NCI-H128 (cell line): Measurements from ENCODE around the gene C19orf85.
A peak's percentile ranks its signal among the peaks of the same experiment; 100 is the strongest.
"Not testable (repeated sequence)": the region's sequence is repeated elsewhere in the genome, so short reads cannot be mapped to it uniquely, and the experiment has no call there.

Source experiments
- DNase-seq: peaks from one replicate; lab custom pipeline; 2025; ENCODE audit not compliant: unreplicated experiment; lab: John Stamatoyannopoulos, UW

The C19orf85 gene

DNA sequence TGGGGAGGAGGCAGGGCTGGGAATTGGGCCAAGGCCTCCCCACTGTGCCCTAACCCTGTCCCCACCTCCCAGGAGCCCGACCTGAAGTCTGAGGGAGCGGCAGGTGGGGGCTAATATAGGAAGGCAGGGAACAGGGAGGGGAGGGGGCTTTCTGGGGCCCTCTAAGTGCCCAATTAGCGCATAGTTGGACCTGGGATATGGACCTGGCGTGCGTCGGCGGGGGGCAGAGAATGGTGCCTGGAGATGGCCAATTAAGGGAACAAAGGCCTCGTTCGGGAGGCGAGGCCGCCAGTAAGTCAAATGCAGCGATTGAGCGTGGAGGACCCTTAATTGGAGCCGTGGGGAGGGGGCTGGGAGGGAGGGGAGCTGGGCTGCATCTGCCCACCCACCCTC is at the start of gene C19orf85:
C19orf85 (minus strand) TSS at position 90 of the 393 bp plus-strand sequence. CDS start 197 bp downstream, outside the sequence.
- no peak for DNase-seq

DNA sequence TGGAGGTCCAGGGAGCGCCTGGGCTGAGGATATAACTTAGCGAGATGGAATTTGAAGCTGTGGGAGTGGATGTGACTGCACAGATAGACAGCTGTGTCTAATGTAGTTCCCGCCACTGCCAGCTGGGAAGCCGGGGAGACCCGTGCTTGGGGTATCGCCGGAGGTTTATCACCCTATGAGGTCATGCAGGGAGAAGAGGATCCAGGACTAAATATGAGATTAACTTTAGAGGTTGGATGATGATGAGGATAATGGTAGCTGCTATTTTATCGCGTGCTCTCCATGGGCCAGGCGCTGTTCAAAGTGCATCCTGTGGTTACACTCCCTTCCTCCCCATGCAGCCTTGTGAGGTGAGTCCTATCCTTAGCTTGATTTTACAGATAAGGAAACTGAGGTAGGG is 43.6 kb upstream of the C19orf85 start:
- no peak for DNase-seq

DNA sequence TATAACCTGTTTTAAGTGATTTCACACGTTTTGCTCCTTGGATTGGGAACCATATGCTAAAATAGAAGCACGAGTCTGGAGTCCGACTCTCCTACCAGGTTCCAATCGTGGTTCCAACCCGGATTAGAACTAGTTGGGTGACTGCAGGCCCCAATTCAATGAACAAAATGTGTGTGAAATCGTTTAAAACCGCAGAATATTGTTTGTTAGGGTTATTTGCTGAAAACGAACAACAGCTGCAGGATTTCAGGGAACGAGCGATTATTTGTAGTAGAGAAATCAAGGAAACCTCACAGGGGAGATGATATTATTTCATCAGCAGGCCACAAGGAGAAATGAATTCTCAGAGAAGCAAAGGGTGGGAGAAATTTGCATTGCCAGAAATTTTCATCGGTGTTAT is 40.4 kb upstream of the C19orf85 start:
- no peak for DNase-seq

DNA sequence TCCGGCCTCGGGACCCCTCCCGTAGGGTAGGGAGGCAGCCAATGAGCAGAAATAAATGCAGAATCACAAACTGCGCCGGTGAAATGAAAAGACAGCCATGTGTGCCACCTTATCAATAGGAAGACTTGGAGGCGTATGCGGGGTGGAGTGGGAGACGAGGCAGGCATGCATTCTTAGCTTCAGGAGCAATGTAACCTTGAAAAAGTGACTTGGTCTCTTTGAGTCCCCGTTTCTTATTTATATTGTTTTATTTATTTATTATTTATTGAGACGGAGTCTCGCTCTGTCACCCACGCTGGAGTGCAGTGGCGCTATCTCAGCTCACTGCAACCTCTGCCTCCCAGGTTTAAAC is 39.7 kb upstream of the C19orf85 start:
- no peak for DNase-seq

DNA sequence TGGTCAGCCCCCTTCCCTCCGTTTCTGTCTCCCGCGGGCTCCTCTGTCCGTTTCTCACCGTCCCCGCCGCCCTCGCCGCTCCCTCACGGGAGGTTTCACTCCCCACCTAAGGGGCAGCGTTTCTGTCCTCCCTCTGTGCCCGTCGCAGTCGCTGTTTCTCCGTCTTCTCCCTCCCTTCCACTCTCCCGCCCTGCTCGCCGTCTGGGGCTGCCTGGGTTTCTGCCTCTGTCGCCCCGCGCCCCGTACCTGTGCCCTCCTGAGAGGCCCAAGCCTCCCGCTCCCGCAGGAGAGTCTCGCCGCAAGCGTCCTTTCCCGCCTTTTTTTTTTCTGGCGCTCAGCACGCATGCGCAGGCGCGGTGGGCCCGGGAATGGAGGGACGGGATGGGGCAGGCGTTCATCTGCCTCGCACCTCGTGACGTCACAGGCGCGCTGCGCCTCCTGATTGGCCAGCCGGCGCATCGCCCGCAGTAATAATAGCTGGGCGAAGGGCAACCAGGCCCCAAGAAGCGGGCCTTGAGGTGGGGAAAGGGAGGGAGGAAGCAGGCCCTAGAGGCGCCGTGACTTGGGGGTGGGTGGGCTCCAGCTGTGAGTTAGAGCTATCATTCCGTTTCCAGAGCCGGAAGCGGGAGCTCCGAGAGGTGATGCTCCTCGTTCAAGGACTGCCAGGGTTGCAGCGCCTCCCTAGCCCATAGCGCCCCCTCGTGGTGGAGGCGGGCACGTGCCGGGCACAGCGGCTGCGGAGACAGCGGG is 39.1 kb upstream of the C19orf85 start:
- peak; percentile 76 for DNase-seq

DNA sequence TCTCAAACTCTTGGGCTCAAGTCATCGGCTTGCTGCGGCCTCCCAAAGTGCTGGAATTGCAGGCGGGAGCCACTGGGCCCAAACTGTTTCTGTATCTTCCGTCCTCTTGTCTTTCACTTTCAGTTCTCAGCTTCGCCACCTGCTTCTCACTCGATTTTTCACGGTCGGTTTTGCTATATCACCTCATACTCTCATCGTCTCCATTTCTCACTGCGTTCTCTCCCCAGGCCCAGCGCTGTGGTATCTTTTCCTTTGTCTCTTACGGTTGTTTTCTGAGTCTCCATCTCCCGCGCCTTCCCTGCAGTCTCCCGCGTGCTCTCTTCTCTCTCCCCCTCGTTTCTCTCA is 38.6 kb upstream of the C19orf85 start:
- no peak for DNase-seq

DNA sequence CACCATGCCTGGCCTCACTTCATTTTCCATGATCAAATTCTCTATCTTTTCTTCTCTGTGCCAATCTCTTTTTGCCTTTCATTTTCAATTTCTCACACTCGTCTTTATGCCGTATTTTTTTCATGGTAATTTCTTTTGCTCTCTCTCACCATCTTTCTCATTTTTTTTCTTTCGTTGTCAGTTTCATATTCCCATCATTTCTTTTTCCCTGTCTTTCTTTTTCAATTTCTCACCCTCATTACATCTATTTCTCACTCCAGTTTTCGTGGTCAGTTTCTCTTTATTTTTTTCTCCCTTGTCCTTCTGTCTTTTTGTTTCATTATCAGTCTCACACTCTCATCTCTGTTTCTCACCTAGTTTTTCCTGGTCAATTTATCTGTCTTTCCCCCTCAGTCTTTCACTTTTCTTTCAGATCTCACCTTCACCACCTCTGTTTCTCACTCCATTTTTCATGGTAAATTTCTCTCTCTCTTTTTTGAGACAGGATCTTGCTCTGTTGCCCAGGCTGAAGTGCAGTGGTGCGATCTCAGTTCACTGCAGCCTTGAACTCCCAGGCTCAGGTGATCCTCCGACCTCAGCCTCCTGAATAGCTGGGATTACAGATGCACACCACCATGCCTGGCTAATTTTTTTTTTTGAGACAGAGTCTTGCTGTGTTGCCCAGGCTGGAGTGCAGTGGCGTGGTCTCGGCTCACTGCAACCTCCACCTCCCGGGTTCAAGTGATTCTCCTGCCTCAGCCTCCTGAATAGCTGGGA is 37.8 kb upstream of the C19orf85 start:
- no peak for DNase-seq

DNA sequence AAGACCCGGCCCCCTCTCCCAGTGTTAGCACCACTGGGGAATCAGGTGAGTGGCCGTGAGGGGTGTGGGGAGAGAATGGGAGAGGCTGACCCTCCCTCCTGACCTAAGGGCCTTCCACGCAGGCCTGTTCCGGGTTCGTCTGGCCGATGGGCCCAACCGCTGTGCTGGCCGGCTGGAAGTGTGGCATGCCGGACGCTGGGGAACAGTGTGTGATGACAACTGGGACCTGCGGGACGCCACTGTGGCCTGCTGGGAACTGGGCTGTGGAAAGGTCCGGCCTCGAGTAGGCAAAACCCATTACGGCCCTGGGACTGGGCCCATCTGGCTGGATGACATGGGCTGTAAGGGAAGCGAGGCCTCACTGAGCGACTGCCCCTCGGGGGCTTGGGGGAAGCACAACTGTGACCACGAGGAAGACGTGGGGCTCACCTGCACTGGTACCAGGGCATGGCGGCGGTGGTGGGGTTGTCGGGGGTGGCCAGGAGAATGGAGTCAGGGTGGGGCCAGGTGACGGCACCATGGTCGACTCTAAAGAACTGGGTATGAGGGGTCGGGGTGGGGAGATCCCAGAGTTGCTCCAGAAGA is 35.9 kb upstream of the C19orf85 start:
- no peak for DNase-seq

DNA sequence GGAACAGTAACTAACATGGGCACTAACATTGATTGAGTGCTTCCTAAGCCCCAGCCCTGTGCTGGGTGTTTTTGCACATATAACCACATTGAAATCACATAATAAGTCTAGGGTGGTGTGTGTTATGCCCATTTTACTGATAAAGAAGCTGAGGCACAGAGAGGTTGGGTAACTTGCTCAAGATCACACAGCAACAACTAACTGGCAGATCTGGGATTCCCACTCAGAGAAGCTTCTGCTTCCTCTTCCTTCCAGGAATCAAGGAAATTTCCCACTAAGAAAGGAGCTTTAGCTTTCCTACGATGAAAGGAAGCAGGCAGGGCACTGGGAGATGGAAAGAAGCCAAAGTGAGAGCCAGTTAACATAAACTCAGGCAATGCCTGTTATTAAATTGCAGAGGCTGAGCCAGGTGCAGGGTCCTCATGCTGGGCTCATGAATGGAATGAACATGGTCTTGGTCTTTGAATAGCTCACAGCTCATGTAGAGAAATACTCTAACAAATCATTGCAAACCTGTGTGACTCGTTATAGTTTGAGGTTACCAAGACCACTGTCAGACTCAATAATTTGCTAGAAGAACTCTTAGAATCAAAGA is 33.8 kb upstream of the C19orf85 start:
- no peak for DNase-seq

DNA sequence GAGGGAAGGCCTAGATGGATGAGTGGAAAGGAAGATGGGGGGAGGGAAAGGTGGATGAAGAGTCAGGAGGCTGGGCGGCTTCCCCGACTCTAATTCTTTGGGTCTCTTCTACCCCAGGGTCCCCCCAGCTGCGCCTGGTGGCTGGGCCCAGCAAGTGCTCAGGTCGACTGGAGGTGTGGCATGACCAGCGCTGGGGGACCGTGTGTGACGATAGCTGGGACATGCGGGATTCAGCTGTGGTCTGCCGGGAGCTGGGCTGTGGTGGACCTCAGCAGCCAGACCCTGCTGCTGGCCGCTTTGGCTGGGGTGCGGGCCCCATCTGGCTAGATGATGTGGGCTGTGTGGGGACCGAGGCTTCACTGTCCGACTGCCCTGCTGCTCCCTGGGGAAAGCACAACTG is 33.2 kb upstream of the C19orf85 start:
- no peak for DNase-seq

DNA sequence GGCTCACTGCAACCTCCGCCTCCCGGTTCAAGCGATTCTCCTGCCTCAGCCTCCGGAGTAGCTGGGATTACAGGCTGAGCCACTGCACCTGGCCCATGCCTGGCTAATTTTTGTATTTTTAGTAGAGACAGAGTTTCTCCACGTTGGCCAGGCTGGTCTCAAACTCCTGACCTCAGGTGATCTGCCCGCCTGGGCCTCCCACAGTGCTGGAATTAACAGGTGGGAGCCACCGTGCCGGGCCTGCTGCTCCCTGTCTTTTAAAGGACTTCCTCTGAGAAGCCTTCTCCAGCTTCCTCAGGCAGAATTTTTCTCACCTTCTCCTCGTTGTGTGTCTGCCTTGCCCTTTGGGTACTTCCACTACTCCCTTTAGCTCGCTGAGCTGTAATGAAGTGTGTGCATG is 32.3 kb upstream of the C19orf85 start:
- not testable (repeated sequence) for DNase-seq

DNA sequence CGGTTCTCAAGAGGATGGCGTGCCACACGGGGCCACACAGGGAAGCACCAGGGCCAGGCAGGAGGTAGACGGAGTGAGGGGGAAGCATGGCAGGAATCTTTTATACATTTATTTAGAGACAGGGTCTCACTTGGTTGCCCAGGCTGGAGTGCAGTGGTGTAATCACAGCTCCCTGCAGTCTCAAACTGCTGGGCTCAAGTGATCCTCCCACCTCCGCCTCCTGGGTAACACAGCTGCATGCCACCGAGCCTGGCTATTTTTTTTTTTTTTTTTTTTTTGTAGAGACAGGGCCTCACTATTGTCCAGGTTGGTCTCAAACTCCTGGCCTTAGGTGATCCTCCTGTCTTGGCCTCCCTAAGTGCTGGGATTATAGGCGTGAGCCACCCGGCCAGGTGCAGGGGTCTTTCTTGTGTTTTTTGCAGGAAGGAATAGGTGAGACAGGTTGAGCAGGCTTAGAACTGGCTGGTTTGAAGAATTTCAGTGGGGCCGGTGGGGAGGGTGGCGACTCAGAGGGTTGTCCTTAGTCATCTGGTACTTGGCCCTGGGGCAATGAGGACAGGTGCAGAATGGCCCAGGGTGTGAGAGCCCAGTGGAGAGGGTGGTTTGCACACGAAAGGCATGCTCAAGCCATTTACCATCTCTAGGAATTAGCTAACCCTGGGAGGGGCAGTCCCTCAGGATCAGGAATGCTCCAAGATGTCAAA is 31.2 kb upstream of the C19orf85 start:
- no peak for DNase-seq

DNA sequence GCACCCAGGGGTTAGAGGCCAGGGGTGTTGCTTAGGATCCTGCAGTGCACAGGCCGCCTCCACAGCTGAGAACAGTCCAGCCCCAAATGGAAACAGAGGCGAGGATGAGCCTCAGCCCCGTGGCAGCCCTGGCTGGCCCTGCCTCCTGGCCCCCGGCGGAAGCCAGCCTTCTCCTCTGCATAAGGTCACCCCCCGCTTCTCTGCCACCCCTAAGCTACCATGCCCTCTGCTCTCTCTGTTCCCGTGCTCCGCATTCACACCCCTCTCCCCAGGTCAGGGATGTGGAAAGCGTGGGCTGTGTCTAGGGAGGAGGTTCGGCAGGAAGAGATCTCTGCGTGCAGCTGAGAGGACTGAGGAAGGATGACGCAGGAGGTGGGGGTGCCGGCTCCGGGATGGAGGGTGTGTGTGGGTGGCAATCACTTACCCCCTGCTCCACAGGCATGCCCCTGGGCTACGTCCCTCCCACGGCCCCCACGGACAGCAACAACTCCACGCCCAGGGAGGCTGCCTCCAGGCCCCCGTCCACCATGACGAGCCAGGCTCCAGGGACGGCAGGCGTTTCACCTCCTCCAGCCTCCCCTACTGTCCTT is 29.7 kb upstream of the C19orf85 start:
- DNase-seq, result no peak

DNA sequence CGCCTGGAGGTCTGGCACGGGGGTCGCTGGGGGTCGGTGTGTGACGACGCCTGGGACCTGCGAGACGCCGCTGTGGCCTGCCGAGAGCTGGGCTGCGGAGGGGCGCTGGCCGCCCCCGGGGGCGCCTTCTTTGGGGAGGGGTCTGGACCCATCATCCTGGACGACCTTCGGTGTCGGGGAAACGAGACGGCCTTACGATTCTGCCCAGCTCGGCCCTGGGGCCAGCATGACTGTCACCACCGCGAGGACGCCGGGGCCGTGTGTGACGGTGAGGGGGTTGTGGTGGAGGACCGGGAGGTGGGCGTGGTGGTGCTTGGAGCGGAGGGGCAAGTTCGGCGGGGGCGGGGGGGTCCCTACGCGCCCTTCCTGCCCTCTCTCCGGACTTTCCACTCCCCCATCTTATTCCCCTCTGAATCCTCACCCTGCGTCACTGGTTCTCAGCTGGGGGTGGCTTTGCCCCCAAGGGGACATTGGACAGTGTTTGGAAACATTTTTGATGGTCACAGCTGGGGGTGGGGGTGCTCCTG is 29.2 kb upstream of the C19orf85 start:
- no peak for DNase-seq

DNA sequence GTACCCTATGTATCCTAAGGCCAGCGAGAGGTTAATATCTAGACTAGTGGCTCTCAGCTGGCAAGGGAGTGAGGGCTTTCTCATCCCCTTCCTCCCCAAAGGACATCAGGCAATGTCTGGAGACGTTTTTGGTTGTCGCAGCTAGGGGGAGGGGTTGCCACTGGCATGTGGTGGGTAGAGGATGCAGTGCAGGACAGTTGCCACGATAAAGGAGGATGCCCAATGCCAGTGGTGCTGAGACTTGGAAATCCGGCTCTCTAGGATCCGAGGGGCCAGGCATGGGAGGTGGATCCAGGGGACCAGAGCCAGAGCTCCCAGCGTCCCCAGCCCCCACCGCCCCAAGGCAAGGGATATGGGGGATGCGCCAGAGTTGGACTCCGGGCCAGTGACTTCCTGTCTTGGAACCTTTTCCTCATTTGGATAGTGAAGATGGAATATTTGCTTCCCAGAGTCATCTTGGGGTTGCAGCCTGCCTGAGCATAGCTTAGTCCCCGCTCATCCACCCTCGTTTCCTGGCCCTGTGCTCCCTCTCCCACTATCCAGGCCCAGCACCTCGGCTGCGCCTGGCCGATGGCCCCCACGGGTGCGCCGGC is 28.6 kb upstream of the C19orf85 start:
- DNase-seq, result no peak

DNA sequence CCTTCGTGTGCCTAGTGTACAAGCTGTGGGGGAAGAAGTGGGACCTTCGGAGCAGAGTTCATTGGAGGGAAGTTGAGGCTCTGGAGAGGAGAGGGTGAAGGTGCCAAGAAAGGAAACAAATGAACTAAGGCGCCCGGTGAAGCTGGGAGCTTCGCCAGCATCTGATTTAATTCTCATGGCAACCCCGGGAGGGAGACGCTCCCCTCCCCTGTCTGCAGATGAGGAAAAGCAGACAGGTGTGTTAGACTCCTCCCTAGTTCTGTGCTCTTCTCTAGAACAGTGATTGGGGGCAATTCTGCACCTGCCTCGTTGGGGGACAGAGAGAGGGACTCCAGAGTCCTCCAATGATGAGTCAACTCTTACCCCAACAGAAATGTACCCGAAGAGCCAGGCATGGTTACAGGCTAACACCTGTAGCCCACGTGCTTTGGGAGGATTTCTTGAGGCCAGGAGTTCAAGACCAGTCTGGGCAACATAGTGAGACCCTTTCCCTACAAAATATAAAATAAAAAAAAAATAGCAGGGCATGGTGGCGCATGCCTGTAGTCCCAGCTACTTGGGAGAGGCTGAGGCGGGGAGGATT is 27.9 kb upstream of the C19orf85 start:
- DNase-seq, result peak; percentile 8

DNA sequence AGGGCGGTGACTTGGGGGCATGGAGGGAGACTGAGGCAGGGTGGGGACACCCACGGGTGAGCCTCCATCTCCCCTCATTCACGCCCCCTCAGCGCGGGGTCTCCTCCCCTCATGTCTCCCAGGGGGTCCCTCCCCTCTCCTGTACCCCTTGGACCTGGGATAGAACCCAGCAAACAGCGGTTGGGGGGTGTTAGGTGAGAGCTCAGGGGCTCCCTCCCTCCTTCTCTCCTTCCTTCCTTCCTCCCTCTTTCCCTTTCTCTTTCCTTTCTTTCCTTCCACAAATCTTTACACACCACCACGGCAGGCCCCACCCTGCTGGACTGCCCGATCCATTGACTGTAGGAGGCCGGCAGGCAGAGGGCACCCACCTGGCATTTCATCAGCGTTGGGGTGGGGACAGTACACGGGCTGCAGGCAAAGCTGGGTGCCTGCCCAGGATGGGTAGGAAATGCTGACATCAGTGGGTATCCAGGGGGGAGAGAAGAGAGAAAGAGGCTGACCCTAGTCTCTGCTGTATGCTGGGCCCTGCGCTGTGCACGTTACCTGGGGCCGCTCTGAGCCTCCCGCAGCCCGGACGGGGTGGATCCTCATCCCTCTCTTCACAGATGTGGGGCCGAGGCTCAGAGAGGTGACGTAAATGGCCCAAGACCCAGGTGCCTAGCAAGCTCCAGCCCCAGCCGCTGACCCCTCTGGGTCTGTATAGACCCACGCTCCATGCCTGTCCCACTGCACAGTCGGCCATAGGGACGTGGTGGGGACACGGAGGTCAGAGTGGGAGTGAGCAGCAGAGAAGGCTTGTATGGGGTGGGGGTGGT is 27.2 kb upstream of the C19orf85 start:
- DNase-seq, result no peak

DNA sequence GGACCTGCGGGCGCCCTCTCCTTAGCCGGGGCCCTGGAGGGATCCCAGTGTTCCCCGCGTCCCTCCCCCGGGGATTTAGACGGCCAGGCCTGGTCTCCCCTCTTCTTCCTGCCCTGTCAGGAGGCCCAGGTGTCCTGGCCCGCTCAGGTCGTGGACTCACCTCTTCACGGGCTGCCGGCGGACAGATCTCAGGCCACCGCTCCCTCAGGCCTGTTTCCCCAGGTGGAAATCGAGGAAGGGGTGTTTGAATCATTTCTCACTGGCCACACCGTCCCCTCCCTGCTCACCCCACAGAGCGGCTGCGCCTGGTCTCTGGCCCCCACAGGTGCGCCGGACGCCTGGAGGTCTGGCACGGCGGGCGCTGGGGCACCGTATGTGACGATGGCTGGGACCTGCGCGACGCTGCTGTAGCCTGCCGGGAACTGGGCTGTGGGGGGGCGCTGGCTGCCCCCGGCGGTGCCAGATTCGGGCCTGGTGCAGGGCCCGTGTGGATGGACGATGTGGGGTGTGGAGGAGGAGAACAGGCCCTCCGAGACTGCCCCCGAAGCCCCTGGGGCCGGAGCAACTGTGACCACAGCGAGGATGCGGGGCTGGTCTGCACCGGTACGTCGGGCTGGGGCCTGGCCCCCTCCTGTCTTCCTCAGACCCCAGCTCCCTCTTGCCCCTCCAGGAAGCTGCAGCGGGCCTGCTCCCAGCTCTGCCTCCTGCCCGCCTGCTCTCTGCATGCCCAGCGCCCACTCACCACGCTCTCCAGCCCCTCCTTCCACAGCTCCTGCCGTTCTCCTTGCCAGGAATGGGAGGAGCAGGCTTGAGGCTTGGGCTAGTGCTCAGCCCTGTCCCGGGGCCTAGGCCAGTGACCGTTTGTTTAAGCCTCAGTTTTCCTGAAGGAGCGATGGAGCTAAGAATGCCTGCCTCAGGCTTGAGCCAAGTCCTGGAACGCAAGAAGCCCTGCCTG is 26.2 kb upstream of the C19orf85 start:
- DNase-seq, result no peak
